Measurements from ENCODE around the gene ZIK1. TPM values are rescaled to one million over a fixed set of nuclear protein-coding genes. Genes with fewer than 3 reads are reported as not detected.

The ZIK1 gene
- total and polyA plus RNA-seq, 9 of the 15 experiments (the other 6 are each of a cell fraction or from before 2014, with no cell fraction given), result 0.03 to 0.42 (median 0.15) TPM; not detected in 1

GRCh38 chr19:57578487-57579205 lies 5.3 kb upstream of the ZIK1 start, which contains the start of gene ZNF416 (continued):
- TF ChIP-seq ZBTB40 (IDR thresholded peaks at IDR 0.05), result peak; percentile 91
- no peak for TF ChIP-seq ZBTB40 (CRISPR knock-in tag; IDR thresholded peaks at IDR 0.05)
- no peak for TF ChIP-seq RBM34 (IDR thresholded peaks at IDR 0.05; ENCODE audit: borderline replicate concordance, insufficient read depth, low read length)
- no peak for TF ChIP-seq ARID3B (CRISPR knock-in tag; IDR thresholded peaks at IDR 0.05; ENCODE audit: borderline replicate concordance)
- TF ChIP-seq XRCC3 (IDR thresholded peaks at IDR 0.05), result no peak
- no peak for TF ChIP-seq U2AF1 (optimal IDR thresholded peaks at IDR 0.05; ENCODE audit: low read depth, low read length)
- TF ChIP-seq ZNF407 (IDR thresholded peaks at IDR 0.05; ENCODE audit: low read depth), result no peak
- no peak for TF ChIP-seq ZNF24 (IDR thresholded peaks at IDR 0.05)
- TF ChIP-seq SMARCE1 (IDR thresholded peaks at IDR 0.05), result no peak

All from K562 (cell line).